ENCODE measurements around the gene GORAB. TPM values are rescaled to one million over a fixed set of nuclear protein-coding genes. Genes with fewer than 3 reads are reported as not detected.

The GORAB gene
- total RNA-seq, 1 experiment from 2014 or later: 12.6 TPM

GRCh38 chr1:170580636-170581440 lies 48.9 kb downstream of the GORAB start:
- in situ Hi-C loops (cut with HindIII; ENCODE audit: low pct_unique_long_range_greater_than_20kb, low sequenced_read_pairs): no loop called here
- no peak for DNase-seq (ENCODE audit: low read depth)

- in situ Hi-C loops (cut with HindIII; ENCODE audit: low pct_unique_long_range_greater_than_20kb, low sequenced_read_pairs): no loop called here
Observed at GRCh38 chr1:170583186-170583585, 51.2 kb downstream of the GORAB start.

GRCh38 chr1:170586321-170587252 lies 54.6 kb downstream of the GORAB start:
- DNase-seq (ENCODE audit: low read depth): no peak
- in situ Hi-C loops (cut with HindIII; ENCODE audit: low pct_unique_long_range_greater_than_20kb, low sequenced_read_pairs): no loop called here

More at GRCh38 chr1:170583186-170583585, 51.2 kb downstream of the GORAB start:
- no peak for DNase-seq (ENCODE audit: low read depth)

- DNase-seq (ENCODE audit: low read depth): no peak
- in situ Hi-C loops (cut with HindIII; ENCODE audit: low pct_unique_long_range_greater_than_20kb, low sequenced_read_pairs): no loop called here
Observed at GRCh38 chr1:170587253-170587593, 55.3 kb downstream of the GORAB start.

- in situ Hi-C loops (cut with HindIII; ENCODE audit: low pct_unique_long_range_greater_than_20kb, low sequenced_read_pairs): no loop called here
- no peak for DNase-seq (ENCODE audit: low read depth)
Observed at GRCh38 chr1:170590921-170591705, 59.1 kb downstream of the GORAB start.

GRCh38 chr1:170592591-170593111 lies 60.7 kb downstream of the GORAB start:
- DNase-seq (ENCODE audit: low read depth): no peak
- in situ Hi-C loops (cut with HindIII; ENCODE audit: low pct_unique_long_range_greater_than_20kb, low sequenced_read_pairs): no loop called here

GRCh38 chr1:170593173-170594011 lies 61.4 kb downstream of the GORAB start:
- in situ Hi-C loops (cut with HindIII; ENCODE audit: low pct_unique_long_range_greater_than_20kb, low sequenced_read_pairs): no loop called here
- no peak for DNase-seq (ENCODE audit: low read depth)

- no peak for DNase-seq (ENCODE audit: low read depth)
- in situ Hi-C loops (cut with HindIII; ENCODE audit: low pct_unique_long_range_greater_than_20kb, low sequenced_read_pairs): no loop called here
Observed at GRCh38 chr1:170594066-170594626, 62.2 kb downstream of the GORAB start.

GRCh38 chr1:170596701-170597100 lies 64.7 kb downstream of the GORAB start:
- no peak for DNase-seq (ENCODE audit: low read depth)
- in situ Hi-C loops (cut with HindIII; ENCODE audit: low pct_unique_long_range_greater_than_20kb, low sequenced_read_pairs): no loop called here

- in situ Hi-C loops (cut with HindIII; ENCODE audit: low pct_unique_long_range_greater_than_20kb, low sequenced_read_pairs): no loop called here
- no peak for DNase-seq (ENCODE audit: low read depth)
Observed at GRCh38 chr1:170598618-170599017, 66.7 kb downstream of the GORAB start.

GRCh38 chr1:170599033-170599432 lies 67.1 kb downstream of the GORAB start:
- in situ Hi-C loops (cut with HindIII; ENCODE audit: low pct_unique_long_range_greater_than_20kb, low sequenced_read_pairs): no loop called here
- no peak for DNase-seq (ENCODE audit: low read depth)

GRCh38 chr1:170601866-170602265 lies 69.9 kb downstream of the GORAB start:
- DNase-seq (ENCODE audit: low read depth): no peak
- in situ Hi-C loops (cut with HindIII; ENCODE audit: low pct_unique_long_range_greater_than_20kb, low sequenced_read_pairs): no loop called here

Other genes with a start within 250 kb of the GORAB start
- not detected in 2 replicates for gene PRRX1, start 132.0 kb downstream of the GORAB start, total RNA-seq (2014; rRNA removed; shearing (Covaris generic); ENCODE audit: low replicate concordance)

Measured in Caki2 (cell line).